ENCODE data around the gene KIF4B. TPM values are rescaled to one million over a fixed set of nuclear protein-coding genes. Genes with fewer than 3 reads are reported as not detected.

KIF4B gene
- total RNA-seq, 2 experiments from 2014 or later, result 0.05 TPM; not detected in 1

GRCh38 chr5:155040984-155041653 is 27.6 kb downstream of the KIF4B start:
- ChIA-PET CTCF (no interaction called here), POLR2A (no interaction called here)
- Mint-ChIP-seq H3K4me1 (ENCODE audit: low read depth) (no peaks in the 10 kb centered on the region), H3K36me3 (ENCODE audit: low read depth) (no peaks in the 10 kb centered on the region), H3K27me3 (ENCODE audit: low read depth) (peaks cover 10% of the 10 kb centered on the region), H3K9me3 (ENCODE audit: insufficient read depth) (no peaks in the 10 kb centered on the region), H3K4me3 (no peak overlapping the region), H3K27ac (no peak overlapping the region)
- no peak for ATAC-seq
- DNase-seq, result no peak

- Mint-ChIP-seq H3K4me1 (ENCODE audit: low read depth) (no peaks in the 10 kb centered on the region), H3K27me3 (ENCODE audit: low read depth) (no peaks in the 10 kb centered on the region), H3K4me3 (no peak overlapping the region), H3K36me3 (ENCODE audit: low read depth) (no peaks in the 10 kb centered on the region), H3K9me3 (ENCODE audit: insufficient read depth) (no peaks in the 10 kb centered on the region), H3K27ac (no peak overlapping the region)
- POLR2A ChIA-PET, result no interaction called here
- CTCF ChIA-PET, result interaction anchor here (1.1 kb wide), 1 partner anchor 72 kb away, joined by 3 read pairs; no protein-coding TSS in a partner anchor
- ATAC-seq (no peak), DNase-seq (no peak)
Measured at GRCh38 chr5:155044591-155044990, 31.0 kb downstream of the KIF4B start.

GRCh38 chr5:155046591-155046990 is 33.0 kb downstream of the KIF4B start:
- POLR2A ChIA-PET, result no interaction called here
- ATAC-seq (no peak), DNase-seq (no peak)
- Mint-ChIP-seq H3K36me3 (ENCODE audit: low read depth) (no peaks in the 10 kb centered on the region), H3K9me3 (ENCODE audit: insufficient read depth) (no peaks in the 10 kb centered on the region), H3K27me3 (ENCODE audit: low read depth) (no peaks in the 10 kb centered on the region), H3K4me1 (ENCODE audit: low read depth) (no peaks in the 10 kb centered on the region), H3K27ac (no peak overlapping the region), H3K4me3 (no peak overlapping the region)
- CTCF ChIA-PET, result no interaction called here

GRCh38 chr5:155047818-155048217 is 34.3 kb downstream of the KIF4B start:
- no peak overlapping the region for H3K4me3 Mint-ChIP-seq
- CTCF ChIA-PET, result no interaction called here
- no peak for DNase-seq

GRCh38 chr5:155049569-155050383 is 36.2 kb downstream of the KIF4B start:
- H3K36me3 Mint-ChIP-seq (ENCODE audit: low read depth), result no peaks in the 10 kb centered on the region
- ATAC-seq (no peak), DNase-seq (no peak)
- no peak overlapping the region for H3K4me3 Mint-ChIP-seq
- ChIA-PET POLR2A (no interaction called here), CTCF (no interaction called here)
- no peaks in the 10 kb centered on the region for H3K9me3 Mint-ChIP-seq (ENCODE audit: insufficient read depth)
- peaks cover 3% of the 10 kb centered on the region for H3K27me3 Mint-ChIP-seq (ENCODE audit: low read depth)
- H3K27ac Mint-ChIP-seq, result no peak overlapping the region
- H3K4me1 Mint-ChIP-seq (ENCODE audit: low read depth), result no peaks in the 10 kb centered on the region

More at GRCh38 chr5:155047818-155048217, 34.3 kb downstream of the KIF4B start:
- Mint-ChIP-seq H3K4me1 (ENCODE audit: low read depth) (no peaks in the 10 kb centered on the region), H3K27ac (no peak overlapping the region), H3K27me3 (ENCODE audit: low read depth) (no peaks in the 10 kb centered on the region), H3K36me3 (ENCODE audit: low read depth) (no peaks in the 10 kb centered on the region), H3K9me3 (ENCODE audit: insufficient read depth) (no peaks in the 10 kb centered on the region)
- POLR2A ChIA-PET, result no interaction called here
- ATAC-seq, result no peak

GRCh38 chr5:155050384-155051019 is 36.9 kb downstream of the KIF4B start:
- no peaks in the 10 kb centered on the region for H3K36me3 Mint-ChIP-seq (ENCODE audit: low read depth)
- ATAC-seq, result no peak
- H3K9me3 Mint-ChIP-seq (ENCODE audit: insufficient read depth), result no peaks in the 10 kb centered on the region
- no peak for DNase-seq
- ChIA-PET CTCF (no interaction called here), POLR2A (no interaction called here)
- H3K27me3 Mint-ChIP-seq (ENCODE audit: low read depth), result peaks cover 3% of the 10 kb centered on the region
- no peak overlapping the region for H3K4me3 Mint-ChIP-seq
- no peak overlapping the region for H3K27ac Mint-ChIP-seq
- no peaks in the 10 kb centered on the region for H3K4me1 Mint-ChIP-seq (ENCODE audit: low read depth)

- no peak overlapping the region for H3K4me3 Mint-ChIP-seq
- no peaks in the 10 kb centered on the region for H3K9me3 Mint-ChIP-seq (ENCODE audit: insufficient read depth)
- CTCF ChIA-PET, result no interaction called here
- no peaks in the 10 kb centered on the region for H3K4me1 Mint-ChIP-seq (ENCODE audit: low read depth)
- POLR2A ChIA-PET, result no interaction called here
- peaks cover 3% of the 10 kb centered on the region for H3K27me3 Mint-ChIP-seq (ENCODE audit: low read depth)
- no peak for DNase-seq
- no peak overlapping the region for H3K27ac Mint-ChIP-seq
- no peaks in the 10 kb centered on the region for H3K36me3 Mint-ChIP-seq (ENCODE audit: low read depth)
- ATAC-seq, result no peak
Measured at GRCh38 chr5:155052532-155052931, 39.0 kb downstream of the KIF4B start.

- Mint-ChIP-seq H3K36me3 (ENCODE audit: low read depth) (no peaks in the 10 kb centered on the region), H3K27me3 (ENCODE audit: low read depth) (peaks cover 3% of the 10 kb centered on the region), H3K4me3 (no peak overlapping the region), H3K9me3 (ENCODE audit: insufficient read depth) (no peaks in the 10 kb centered on the region), H3K4me1 (ENCODE audit: low read depth) (no peaks in the 10 kb centered on the region), H3K27ac (no peak overlapping the region)
- no peak for ATAC-seq
- CTCF ChIA-PET, result no interaction called here
- POLR2A ChIA-PET, result no interaction called here
- no peak for DNase-seq
Measured at GRCh38 chr5:155053501-155053900, 39.9 kb downstream of the KIF4B start.

GRCh38 chr5:155056644-155057269 is 43.2 kb downstream of the KIF4B start:
- Mint-ChIP-seq H3K36me3 (ENCODE audit: low read depth) (no peaks in the 10 kb centered on the region), H3K9me3 (ENCODE audit: insufficient read depth) (no peaks in the 10 kb centered on the region), H3K27me3 (ENCODE audit: low read depth) (peaks cover 3% of the 10 kb centered on the region), H3K4me1 (ENCODE audit: low read depth) (no peaks in the 10 kb centered on the region), H3K4me3 (no peak overlapping the region), H3K27ac (no peak overlapping the region)
- ChIA-PET CTCF (no interaction called here), POLR2A (no interaction called here)
- no peak for ATAC-seq
- no peak for DNase-seq

GRCh38 chr5:155057626-155058025 is 44.1 kb downstream of the KIF4B start:
- POLR2A ChIA-PET, result no interaction called here
- ATAC-seq (no peak), DNase-seq (no peak)
- CTCF ChIA-PET, result no interaction called here
- Mint-ChIP-seq H3K27me3 (ENCODE audit: low read depth) (peaks cover 3% of the 10 kb centered on the region), H3K4me1 (ENCODE audit: low read depth) (no peaks in the 10 kb centered on the region), H3K9me3 (ENCODE audit: insufficient read depth) (no peaks in the 10 kb centered on the region), H3K4me3 (no peak overlapping the region), H3K36me3 (ENCODE audit: low read depth) (no peaks in the 10 kb centered on the region), H3K27ac (no peak overlapping the region)

- H3K9me3 Mint-ChIP-seq (ENCODE audit: insufficient read depth), result no peaks in the 10 kb centered on the region
- no peaks in the 10 kb centered on the region for H3K4me1 Mint-ChIP-seq (ENCODE audit: low read depth)
- H3K27ac Mint-ChIP-seq, result no peak overlapping the region
- ATAC-seq (no peak), DNase-seq (no peak)
- H3K4me3 Mint-ChIP-seq, result no peak overlapping the region
- CTCF ChIA-PET, result no interaction called here
- no peaks in the 10 kb centered on the region for H3K36me3 Mint-ChIP-seq (ENCODE audit: low read depth)
- H3K27me3 Mint-ChIP-seq (ENCODE audit: low read depth), result no peaks in the 10 kb centered on the region
- POLR2A ChIA-PET, result no interaction called here
Measured at GRCh38 chr5:155064580-155064979, 51.0 kb downstream of the KIF4B start.

Data from activated CD8-positive, alpha-beta T cell treated with anti-CD3 and anti-CD28 coated beads, Interleukin-2, amount 10 ng/mL, durations not matched to agents 7 days and 5 days (primary cell).